Measurements from ENCODE around the gene PCDHGA11. TPM values are rescaled to one million over a fixed set of nuclear protein-coding genes. Genes with fewer than 3 reads are reported as not detected.

Gene PCDHGA11
- total and polyA plus RNA-seq, 2 of the 4 experiments (the other 2 are of a cell fraction): 5.4 to 6.9 TPM

DNA sequence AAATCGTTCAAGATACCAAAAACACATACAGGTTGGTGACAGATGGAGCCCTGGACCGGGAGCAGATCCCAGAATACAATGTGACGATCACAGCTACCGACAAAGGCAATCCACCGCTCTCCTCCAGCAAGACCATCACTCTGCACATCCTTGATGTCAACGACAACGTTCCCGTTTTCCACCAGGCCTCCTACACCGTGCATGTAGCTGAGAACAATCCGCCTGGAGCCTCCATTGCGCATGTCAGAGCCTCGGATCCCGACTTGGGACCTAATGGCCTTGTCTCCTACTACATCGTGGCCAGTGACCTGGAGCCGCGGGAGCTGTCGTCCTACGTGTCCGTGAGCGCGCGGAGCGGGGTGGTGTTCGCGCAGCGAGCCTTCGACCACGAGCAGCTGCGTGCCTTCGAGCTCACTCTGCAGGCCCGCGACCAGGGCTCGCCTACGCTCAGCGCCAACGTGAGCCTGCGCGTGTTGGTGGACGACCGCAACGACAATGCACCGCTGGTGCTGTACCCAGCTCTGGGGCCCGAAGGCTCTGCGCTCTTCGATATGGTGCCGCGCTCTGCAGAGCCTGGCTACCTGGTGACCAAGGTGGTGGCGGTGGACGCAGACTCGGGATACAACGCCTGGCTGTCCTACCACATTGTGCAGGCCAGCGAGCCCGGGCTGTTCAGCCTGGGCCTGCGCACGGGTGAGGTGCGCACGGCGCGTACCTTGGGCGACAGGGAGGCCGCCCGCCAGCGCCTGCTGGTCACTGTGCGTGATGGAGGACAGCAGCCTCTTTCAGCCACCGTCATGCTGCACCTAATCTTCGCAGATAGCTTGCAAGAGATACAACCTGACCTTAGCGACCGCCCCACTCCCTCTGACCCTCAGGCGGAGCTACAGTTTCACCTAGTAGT lies 49.0 kb upstream of the PCDHGA11 start:
- Histone ChIP-seq H2AFZ (replicated peaks; ENCODE audit: low read length, poor library complexity) (peak overlapping the region; percentile 49), H3K9ac (ENCODE audit: low read depth, low read length) (no peak overlapping the region), H3K27ac (ENCODE audit: insufficient read depth, low read length) (no peak overlapping the region), H3K18ac (ENCODE audit: low read depth, low read length) (no peak overlapping the region), H3K36me3 (ENCODE audit: control insufficient read depth, insufficient read depth, low read length) (peaks cover 23% of the 10 kb centered on the region), H3K56ac (ENCODE audit: extremely low read depth, insufficient read depth, low read length) (no peak overlapping the region), H3K4ac (ENCODE audit: low read depth, low read length) (no peak overlapping the region), H3K23ac (ENCODE audit: low read depth, low read length) (no peak overlapping the region), H2AK5ac (ENCODE audit: low read depth, low read length) (no peak overlapping the region), H3K4me1 (ENCODE audit: control insufficient read depth, insufficient read depth, low read length) (no peaks in the 10 kb centered on the region), H2BK20ac (ENCODE audit: low read depth, low read length) (no peak overlapping the region), H3K27me3 (ENCODE audit: control insufficient read depth, insufficient read depth, low read length) (no peaks in the 10 kb centered on the region), H3K14ac (replicated peaks; ENCODE audit: low read depth, low read length) (no peak overlapping the region), H3K79me1 (ENCODE audit: low read depth in 1 of 2, low read length in 2 of 2) (no peaks in the 10 kb centered on the region), H4K91ac (ENCODE audit: insufficient read depth, low read depth, low read length) (no peak overlapping the region), H4K5ac (ENCODE audit: low read depth, low read length) (no peak overlapping the region), H2BK120ac (ENCODE audit: low read depth, low read length) (no peak overlapping the region), H2AK9ac (replicated peaks; ENCODE audit: low read depth, low read length, poor library complexity) (no peak overlapping the region), H4K20me1 (ENCODE audit: insufficient read depth, low read length) (no peaks in the 10 kb centered on the region), H3K9me1 (ENCODE audit: insufficient read depth, low read length) (no peaks in the 10 kb centered on the region), H2BK15ac (ENCODE audit: low read depth, low read length) (no peak overlapping the region), H4K8ac (ENCODE audit: low read depth in 2 of 2, low read length in 2 of 2) (no peak overlapping the region), H3K4me3 (ENCODE audit: insufficient read depth, low read depth, low read length) (no peak overlapping the region), H3K4me2 (ENCODE audit: low read depth, low read length) (no peak overlapping the region; the same call in 1 of the 2 replicates), H2BK5ac (ENCODE audit: low read depth, low read length, poor library complexity, severe bottlenecking) (no peak overlapping the region), H3K9me3 (ENCODE audit: control insufficient read depth, insufficient read depth, low read length) (peaks cover 57% of the 10 kb centered on the region)
- CTCF ChIA-PET: interaction anchor here (1.3 kb wide), 1 partner anchor 192 kb away, joined by 4 read pairs; no protein-coding TSS in a partner anchor
- in situ Hi-C loops (cut with MboI; ENCODE audit: low sequenced_read_pairs) (no loop called here), dilution Hi-C loops (cut with HindIII; ENCODE audit: low sequenced_read_pairs, unreplicated experiment) (no loop called here), intact Hi-C loops (cut with micrococcal nuclease) (no loop called here)
- 38% methylated on average over 53 of the region's 69 CpGs; no CpG with 5 or more reads in 1 of the 2 experiments for WGBS, 2 experiments (ENCODE audit: extremely low coverage in 2 of 2, insufficient read length in 1 of 2)
- ATAC-seq (ENCODE audit: low read depth) (no peak), DNase-seq (no peak)
- POLR2A ChIA-PET (ENCODE audit: unreplicated experiment): no interaction called here
- TF ChIP-seq MAZ (IDR thresholded peaks at IDR 0.05; ENCODE audit: borderline replicate concordance, low read depth, low read length) (no peak), CHD1 (IDR thresholded peaks at IDR 0.05; ENCODE audit: low read depth, low read length) (no peak), RCOR1 (IDR thresholded peaks at IDR 0.05; ENCODE audit: insufficient replicate concordance, low read length) (no peak)
- TF ChIP-seq, protein P1, sequence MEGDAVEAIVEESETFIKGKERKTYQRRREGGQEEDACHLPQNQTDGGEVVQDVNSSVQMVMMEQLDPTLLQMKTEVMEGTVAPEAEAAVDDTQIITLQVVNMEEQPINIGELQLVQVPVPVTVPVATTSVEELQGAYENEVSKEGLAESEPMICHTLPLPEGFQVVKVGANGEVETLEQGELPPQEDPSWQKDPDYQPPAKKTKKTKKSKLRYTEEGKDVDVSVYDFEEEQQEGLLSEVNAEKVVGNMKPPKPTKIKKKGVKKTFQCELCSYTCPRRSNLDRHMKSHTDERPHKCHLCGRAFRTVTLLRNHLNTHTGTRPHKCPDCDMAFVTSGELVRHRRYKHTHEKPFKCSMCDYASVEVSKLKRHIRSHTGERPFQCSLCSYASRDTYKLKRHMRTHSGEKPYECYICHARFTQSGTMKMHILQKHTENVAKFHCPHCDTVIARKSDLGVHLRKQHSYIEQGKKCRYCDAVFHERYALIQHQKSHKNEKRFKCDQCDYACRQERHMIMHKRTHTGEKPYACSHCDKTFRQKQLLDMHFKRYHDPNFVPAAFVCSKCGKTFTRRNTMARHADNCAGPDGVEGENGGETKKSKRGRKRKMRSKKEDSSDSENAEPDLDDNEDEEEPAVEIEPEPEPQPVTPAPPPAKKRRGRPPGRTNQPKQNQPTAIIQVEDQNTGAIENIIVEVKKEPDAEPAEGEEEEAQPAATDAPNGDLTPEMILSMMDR (conservative IDR thresholded peaks at IDR 0.05; ENCODE audit: low read depth, low read length): no peak
- BruUV-seq (replicated peaks): no TSS peak
